ENCODE results near the gene SERPINA12. TPM values are rescaled to one million over a fixed set of nuclear protein-coding genes. Genes with fewer than 3 reads are reported as not detected.

Gene SERPINA12
- total and polyA plus RNA-seq, 2 of the 13 experiments (the other 11 are each of a cell fraction or from before 2014, with no cell fraction given) = 0.08 TPM; not detected in 1

- TF ChIP-seq ZBTB49 (CRISPR knock-in tag; IDR thresholded peaks at IDR 0.05; ENCODE audit: borderline replicate concordance) (no peak), ZNF367 (CRISPR knock-in tag; IDR thresholded peaks at IDR 0.05; ENCODE audit: borderline replicate concordance) (no peak), ZNF446 (CRISPR knock-in tag; IDR thresholded peaks at IDR 0.05) (no peak), KLF16 (CRISPR knock-in tag; IDR thresholded peaks at IDR 0.05) (0 out of 4 replicates have a peak, but pooled peaks of 1 of the 2 experiments have one; percentile 31), ZNF30 (CRISPR knock-in tag; IDR thresholded peaks at IDR 0.05) (no peak), NR1H2 (CRISPR knock-in tag; IDR thresholded peaks at IDR 0.05; ENCODE audit: borderline replicate concordance, low read depth) (no peak), FOXK1 (CRISPR knock-in tag; IDR thresholded peaks at IDR 0.05; ENCODE audit: borderline replicate concordance, low read depth) (peak; percentile 69; the same call in 1 of the 2 replicates), SUZ12 (IDR thresholded peaks at IDR 0.05; ENCODE audit: low read depth, low read length) (no peak), SKIL (CRISPR knock-in tag; IDR thresholded peaks at IDR 0.05; ENCODE audit: borderline replicate concordance) (no peak), ERF (CRISPR knock-in tag; IDR thresholded peaks at IDR 0.05) (0 out of 2 replicates have a peak, but pooled peaks have one; percentile 22), MTA1 (CRISPR knock-in tag; IDR thresholded peaks at IDR 0.05; ENCODE audit: borderline replicate concordance) (no peak), ZNF577 (CRISPR knock-in tag; IDR thresholded peaks at IDR 0.05; ENCODE audit: borderline replicate concordance, low read depth) (no peak), BCL3 (CRISPR knock-in tag; IDR thresholded peaks at IDR 0.05) (no peak), FOXK2 (IDR thresholded peaks at IDR 0.05) (peak; percentile 25; the same call in 1 of the 2 replicates), HNF1B (CRISPR knock-in tag; IDR thresholded peaks at IDR 0.05) (0 out of 2 replicates have a peak, but pooled peaks have one; percentile 47)
- TF ChIP-seq, protein P1, sequence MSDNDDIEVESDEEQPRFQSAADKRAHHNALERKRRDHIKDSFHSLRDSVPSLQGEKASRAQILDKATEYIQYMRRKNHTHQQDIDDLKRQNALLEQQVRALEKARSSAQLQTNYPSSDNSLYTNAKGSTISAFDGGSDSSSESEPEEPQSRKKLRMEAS (IDR thresholded peaks at IDR 0.05) = peak; percentile 74
- TF ChIP-seq, protein P2, sequence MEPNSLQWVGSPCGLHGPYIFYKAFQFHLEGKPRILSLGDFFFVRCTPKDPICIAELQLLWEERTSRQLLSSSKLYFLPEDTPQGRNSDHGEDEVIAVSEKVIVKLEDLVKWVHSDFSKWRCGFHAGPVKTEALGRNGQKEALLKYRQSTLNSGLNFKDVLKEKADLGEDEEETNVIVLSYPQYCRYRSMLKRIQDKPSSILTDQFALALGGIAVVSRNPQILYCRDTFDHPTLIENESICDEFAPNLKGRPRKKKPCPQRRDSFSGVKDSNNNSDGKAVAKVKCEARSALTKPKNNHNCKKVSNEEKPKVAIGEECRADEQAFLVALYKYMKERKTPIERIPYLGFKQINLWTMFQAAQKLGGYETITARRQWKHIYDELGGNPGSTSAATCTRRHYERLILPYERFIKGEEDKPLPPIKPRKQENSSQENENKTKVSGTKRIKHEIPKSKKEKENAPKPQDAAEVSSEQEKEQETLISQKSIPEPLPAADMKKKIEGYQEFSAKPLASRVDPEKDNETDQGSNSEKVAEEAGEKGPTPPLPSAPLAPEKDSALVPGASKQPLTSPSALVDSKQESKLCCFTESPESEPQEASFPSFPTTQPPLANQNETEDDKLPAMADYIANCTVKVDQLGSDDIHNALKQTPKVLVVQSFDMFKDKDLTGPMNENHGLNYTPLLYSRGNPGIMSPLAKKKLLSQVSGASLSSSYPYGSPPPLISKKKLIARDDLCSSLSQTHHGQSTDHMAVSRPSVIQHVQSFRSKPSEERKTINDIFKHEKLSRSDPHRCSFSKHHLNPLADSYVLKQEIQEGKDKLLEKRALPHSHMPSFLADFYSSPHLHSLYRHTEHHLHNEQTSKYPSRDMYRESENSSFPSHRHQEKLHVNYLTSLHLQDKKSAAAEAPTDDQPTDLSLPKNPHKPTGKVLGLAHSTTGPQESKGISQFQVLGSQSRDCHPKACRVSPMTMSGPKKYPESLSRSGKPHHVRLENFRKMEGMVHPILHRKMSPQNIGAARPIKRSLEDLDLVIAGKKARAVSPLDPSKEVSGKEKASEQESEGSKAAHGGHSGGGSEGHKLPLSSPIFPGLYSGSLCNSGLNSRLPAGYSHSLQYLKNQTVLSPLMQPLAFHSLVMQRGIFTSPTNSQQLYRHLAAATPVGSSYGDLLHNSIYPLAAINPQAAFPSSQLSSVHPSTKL (CRISPR knock-in tag; IDR thresholded peaks at IDR 0.05) = peak; percentile 51; the same call in 1 of the 2 replicates
Observed at GRCh38 chr14:94543449-94544124, 34.3 kb upstream of the SERPINA12 start (continued).

All from HepG2 (cell line).